GM21360 (cell line): ENCODE results near the gene AUTS2.

Experiments
- ATAC-seq: cut with Tn5 transposase; IDR thresholded peaks from one replicate; pipeline ENCODE4 v1.9.1; 2021; ENCODE audit warnings: mild to moderate bottlenecking, moderate library complexity; ENCODE audit not compliant: unreplicated experiment

The AUTS2 gene

DNA sequence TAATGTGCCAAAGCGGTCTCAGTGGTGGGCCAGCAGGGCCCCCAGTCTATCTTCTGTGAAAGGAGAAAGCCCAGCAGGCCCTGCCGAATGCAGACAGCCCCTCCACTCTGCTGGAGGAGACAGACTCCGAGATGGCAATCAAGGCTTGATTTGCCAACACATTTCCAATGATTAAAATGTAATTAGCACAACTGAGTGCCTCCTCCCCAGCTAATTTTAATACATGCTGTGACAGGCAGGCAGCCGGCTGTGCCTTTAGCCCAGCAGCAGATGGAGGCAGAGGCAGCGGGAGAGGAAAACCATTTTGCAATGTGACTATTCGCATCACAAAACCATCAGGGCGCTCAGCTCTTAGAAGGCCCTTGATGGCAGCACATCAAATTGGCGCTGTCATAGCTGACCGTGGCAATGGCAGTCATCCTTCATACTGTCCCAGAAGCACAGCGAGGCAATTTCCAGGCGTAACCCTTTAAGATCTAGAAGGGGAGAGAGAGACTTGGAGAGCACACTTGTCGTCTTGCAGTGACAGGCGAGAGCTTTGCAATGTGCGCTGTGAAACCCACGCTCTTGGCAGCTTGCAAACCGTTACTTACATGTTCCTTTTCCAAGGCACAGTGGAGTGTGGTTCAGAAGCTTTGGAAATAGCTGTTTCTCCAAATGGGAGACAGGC, 818.8 kb downstream of the AUTS2 start:
- no peak for ATAC-seq

DNA sequence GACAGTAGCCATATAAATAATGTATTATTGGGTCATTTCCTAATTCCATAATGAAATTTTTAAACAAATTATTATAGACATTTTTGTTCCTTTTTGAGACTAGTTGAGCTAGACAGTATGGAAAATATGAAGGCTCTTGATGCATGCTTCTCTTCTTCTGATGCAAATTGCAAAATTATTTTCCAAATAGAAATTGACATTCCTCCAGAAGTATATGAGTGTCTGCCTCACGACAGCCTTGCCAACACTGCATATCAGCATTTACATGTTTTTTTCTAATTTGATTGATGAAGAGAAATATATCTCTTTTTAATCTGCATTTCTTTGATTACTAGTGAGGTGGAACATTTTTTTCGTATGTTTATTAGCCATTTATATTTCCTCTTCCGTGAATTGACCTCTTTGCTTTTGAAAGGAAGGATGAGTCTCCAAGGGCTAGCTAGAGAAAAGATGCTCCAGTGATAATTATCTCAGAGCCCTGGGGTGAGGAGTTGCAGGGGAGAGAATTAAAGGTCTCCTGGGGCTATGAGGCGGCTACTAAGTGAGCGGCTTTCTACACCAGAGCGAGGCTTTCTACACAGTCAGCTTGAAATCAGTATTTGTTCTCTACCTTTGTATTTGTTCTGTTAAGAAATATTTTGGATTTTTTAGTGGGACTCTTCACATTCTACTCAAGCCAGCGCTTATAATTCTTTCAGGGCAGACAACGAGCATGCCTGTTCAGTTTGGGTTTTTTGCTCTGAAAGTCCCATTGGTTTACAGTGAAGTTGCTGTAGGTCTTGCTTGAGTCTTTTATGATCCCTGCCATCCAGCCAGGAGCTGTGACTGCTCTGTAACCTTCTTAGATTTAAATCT, 821.5 kb downstream of the AUTS2 start:
- ATAC-seq: no peak

GRCh38 chr7:70420381-70420662, 822.0 kb downstream of the AUTS2 start:
- no peak for ATAC-seq

- ATAC-seq: no peak
Observed at GRCh38 chr7:70421319-70421718, 823.0 kb downstream of the AUTS2 start.

DNA sequence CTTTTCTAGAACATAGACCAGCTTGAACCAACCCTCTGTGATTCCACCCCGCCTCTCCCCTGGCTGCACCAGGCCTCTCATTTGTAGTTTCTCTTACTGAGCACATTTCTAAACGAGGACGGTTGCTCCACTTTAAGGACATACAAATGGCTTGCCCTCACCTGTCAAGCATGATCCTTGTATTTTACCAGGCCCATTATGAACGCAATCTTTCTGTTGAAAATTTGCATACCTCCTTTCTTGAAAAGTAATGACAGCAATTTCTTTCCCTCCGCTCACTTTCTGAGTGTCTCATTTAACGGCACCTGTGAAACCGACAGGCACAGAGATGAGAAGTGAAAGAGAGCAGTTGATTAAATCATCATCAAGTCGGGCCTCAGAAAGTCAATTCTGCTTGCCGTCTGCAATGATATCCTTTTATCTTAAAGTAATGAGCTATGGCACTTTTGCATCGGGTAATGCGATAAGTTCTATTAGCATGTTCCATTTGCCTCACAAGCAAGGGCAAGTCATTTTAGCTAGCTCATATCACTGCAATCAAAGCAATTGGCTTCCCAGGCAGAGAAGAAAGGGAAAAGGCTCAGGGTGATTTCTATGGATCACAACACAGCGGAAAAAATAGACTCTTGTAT, 828.1 kb downstream of the AUTS2 start:
- peak; percentile 57 for ATAC-seq

- no peak for ATAC-seq
Observed at GRCh38 chr7:70432567-70433001, 834.3 kb downstream of the AUTS2 start.

DNA sequence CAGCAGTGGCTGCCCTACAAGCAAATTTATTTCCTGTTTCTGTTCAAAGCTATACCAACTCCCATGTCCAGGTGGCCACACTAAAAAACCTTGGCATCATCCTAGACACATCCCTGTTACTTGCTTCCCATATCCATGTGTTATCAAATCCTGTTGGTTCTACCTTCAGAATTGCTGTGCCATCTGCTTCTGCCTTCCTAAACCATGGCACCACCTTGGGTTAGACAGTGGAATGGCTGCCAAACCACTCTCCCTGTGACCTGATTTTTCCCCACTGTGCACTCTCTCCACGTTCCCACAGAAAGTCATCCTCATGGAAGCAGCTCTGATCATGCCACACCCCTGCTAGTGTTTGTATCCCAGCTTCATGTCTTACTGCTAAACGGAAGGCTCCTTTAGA, 836.1 kb downstream of the AUTS2 start:
- ATAC-seq: no peak

DNA sequence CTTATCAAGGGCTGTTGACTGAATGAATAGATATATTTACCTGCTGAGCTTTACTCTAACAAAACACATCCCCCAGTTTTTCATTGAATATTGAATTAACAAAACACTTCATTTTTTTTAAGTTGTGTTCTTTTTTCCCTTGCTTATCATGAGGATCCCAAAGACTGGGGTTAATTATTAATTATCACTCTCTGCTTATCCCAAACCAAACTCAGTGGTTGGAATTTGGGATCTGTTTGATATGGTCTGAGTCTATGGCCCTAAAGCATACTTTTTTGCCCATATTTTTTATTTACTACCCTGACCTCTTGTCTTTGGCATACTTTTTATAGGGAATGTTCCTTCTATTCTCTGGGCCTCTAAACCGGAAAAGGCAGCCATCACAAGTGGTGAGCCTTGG, 836.5 kb downstream of the AUTS2 start:
- ATAC-seq: no peak

- ATAC-seq: no peak
Observed at GRCh38 chr7:70435634-70436033, 837.4 kb downstream of the AUTS2 start.

- ATAC-seq: no peak
Observed at GRCh38 chr7:70436790-70437350, 838.6 kb downstream of the AUTS2 start.

- no peak for ATAC-seq
Observed at GRCh38 chr7:70439651-70440050, 841.4 kb downstream of the AUTS2 start.

- no peak for ATAC-seq
Observed at GRCh38 chr7:70446448-70447143, 848.3 kb downstream of the AUTS2 start.

GRCh38 chr7:70448312-70448906, 850.1 kb downstream of the AUTS2 start:
- no peak for ATAC-seq

GRCh38 chr7:70450731-70451130, 852.5 kb downstream of the AUTS2 start:
- ATAC-seq: no peak

GRCh38 chr7:70455925-70456324, 857.6 kb downstream of the AUTS2 start:
- no peak for ATAC-seq

DNA sequence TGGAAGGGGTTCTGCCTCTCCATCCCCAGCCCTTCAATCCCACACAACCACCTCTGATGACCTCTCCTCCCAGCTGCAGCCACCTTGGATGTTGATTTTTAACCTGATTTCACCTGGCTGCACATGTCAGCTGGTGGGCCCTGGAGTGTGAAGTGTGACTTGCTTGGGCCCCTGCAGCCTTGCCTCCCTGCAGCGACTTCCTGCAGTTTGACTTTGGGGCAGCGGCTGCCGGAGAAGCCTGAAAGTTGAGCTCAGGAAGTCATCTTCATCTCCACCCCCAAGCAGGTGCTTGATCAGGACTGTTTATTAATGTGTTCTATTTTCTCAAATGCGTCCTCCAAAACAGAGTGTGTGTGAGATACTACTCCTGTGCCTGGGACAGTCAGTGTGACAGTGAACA, 858.4 kb downstream of the AUTS2 start:
- ATAC-seq: peak; percentile 61

DNA sequence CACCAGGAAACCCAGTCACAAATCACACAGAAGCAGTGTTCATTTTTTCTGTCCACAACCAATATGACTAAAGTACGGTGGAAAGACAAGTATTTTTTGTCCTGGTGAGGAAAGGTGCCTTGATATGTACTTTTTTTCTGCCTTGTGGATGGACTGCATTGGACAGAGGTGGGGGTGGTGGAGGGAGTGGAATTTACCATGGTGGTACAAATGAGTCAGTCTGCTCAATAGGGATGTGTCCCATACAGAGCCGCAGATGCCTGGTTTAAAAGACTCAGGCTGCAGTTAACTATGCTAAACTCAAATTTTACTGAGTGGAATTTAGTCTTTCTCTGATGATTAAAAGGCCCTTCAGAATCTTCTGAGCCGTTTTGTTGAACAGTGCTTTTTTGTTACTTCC, 859.2 kb downstream of the AUTS2 start:
- no peak for ATAC-seq

GRCh38 chr7:70457883-70458680, 859.8 kb downstream of the AUTS2 start:
- ATAC-seq: no peak

- ATAC-seq: no peak
Observed at GRCh38 chr7:70458745-70459144, 860.5 kb downstream of the AUTS2 start.

- ATAC-seq: no peak
Observed at GRCh38 chr7:70459546-70459945, 861.3 kb downstream of the AUTS2 start.
